ENCODE results near the gene SPN. TPM values are rescaled to one million over a fixed set of nuclear protein-coding genes. Genes with fewer than 3 reads are reported as not detected.

Gene SPN
- total and polyA plus RNA-seq, 9 of the 15 experiments (the other 6 are each of a cell fraction or from before 2014, with no cell fraction given), result 24.3 to 225 (median 79.4) TPM

DNA sequence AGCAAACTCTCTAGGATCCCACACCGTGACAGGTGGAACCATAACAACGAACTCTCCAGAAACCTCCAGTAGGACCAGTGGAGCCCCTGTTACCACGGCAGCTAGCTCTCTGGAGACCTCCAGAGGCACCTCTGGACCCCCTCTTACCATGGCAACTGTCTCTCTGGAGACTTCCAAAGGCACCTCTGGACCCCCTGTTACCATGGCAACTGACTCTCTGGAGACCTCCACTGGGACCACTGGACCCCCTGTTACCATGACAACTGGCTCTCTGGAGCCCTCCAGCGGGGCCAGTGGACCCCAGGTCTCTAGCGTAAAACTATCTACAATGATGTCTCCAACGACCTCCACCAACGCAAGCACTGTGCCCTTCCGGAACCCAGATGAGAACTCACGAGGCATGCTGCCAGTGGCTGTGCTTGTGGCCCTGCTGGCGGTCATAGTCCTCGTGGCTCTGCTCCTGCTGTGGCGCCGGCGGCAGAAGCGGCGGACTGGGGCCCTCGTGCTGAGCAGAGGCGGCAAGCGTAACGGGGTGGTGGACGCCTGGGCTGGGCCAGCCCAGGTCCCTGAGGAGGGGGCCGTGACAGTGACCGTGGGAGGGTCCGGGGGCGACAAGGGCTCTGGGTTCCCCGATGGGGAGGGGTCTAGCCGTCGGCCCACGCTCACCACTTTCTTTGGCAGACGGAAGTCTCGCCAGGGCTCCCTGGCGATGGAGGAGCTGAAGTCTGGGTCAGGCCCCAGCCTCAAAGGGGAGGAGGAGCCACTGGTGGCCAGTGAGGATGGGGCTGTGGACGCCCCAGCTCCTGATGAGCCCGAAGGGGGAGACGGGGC is 1.3 kb downstream of the SPN start (continued):
- TF ChIP-seq RBBP5 (IDR thresholded peaks at IDR 0.05; ENCODE audit: borderline replicate concordance, insufficient read depth, low read length, poor library complexity, severe bottlenecking) (peak; percentile 60), ETV6 (IDR thresholded peaks at IDR 0.05; ENCODE audit: borderline replicate concordance in 1 of 2, low read depth in 2 of 2, low read length in 1 of 2) (0 out of 4 replicates have a peak, but pooled peaks of 1 of the 2 experiments have one; percentile 22), ETV6 (CRISPR knock-in tag; IDR thresholded peaks at IDR 0.05; ENCODE audit: borderline replicate concordance) (no peak), CREBBP (IDR thresholded peaks at IDR 0.05; ENCODE audit: low read depth, low read length) (no peak), TBP (optimal IDR thresholded peaks at IDR 0.05; ENCODE audit: low read depth, low read length) (peak; percentile 15)

DNA sequence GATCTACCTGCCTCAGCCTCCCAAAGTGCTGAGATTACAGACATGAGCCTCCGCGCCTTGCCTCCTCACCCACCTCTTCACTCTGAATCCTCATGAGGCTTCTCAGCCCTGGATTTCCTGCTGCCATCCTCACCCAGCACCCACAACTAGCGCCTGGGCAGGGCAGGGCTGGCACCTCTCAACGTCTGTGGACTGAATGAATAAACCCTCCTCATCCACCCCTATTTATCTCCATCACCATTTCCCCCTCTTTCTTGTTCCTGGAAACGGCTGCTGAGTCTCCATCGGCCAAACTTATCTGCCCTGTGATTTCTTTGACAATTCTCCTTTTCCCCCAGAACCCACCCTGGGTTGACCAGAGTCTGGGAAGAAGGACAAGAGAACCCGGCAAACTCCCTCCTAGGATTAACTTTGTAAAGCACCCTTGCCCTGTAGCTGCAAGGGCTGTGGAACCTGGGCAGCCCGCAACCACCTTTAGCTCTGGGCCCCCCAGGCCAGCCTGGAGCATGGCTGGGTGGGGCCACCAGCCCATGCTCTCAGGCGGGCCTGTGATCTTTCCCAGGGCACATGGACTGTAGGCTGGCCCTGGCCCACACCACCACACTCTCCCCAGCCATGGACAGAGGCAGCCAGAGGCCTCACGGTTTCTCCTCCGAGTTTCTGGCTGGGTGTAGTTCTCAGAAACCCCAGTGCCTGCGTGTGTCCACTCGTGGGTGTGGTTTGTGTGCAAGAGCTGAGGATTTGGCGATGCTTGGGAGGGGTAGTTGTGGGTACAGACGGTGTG is 2.4 kb downstream of the SPN start:
- Histone ChIP-seq H3K36me3 (ENCODE audit: control insufficient read depth, insufficient read depth, low read length) (peaks cover 50% of the 10 kb centered on the region), H2AFZ (ENCODE audit: low read depth, low read length) (no peak overlapping the region), H3K9ac (ENCODE audit: insufficient read depth in 1 of 2, low read depth in 2 of 2, low read length in 2 of 2) (peak overlapping the region; percentile 77 to 94), H3K27ac (ENCODE audit: extremely low read depth, low read depth, low read length) (peak overlapping the region; percentile 93), H3K27me3 (ENCODE audit: control insufficient read depth in 2 of 2, insufficient read depth in 2 of 2, low read length in 2 of 2) (no peaks in the 10 kb centered on the region), H4K20me1 (replicated peaks; ENCODE audit: control insufficient read depth, insufficient read depth, low read length) (0 out of 2 replicates have a peak, but pooled peaks cover 3% of the 10 kb centered on the region), H3K9me3 (replicated peaks; ENCODE audit: control insufficient read depth, insufficient read depth, low read depth, low read length) (no peaks in the 10 kb centered on the region), H3K79me2 (ENCODE audit: control insufficient read depth, insufficient read depth, low read length) (peaks cover 93% of the 10 kb centered on the region), H3K4me3 (peak overlapping the region; percentile 60), H3K4me2 (ENCODE audit: insufficient read depth, low read length) (peak overlapping the region; percentile 92), H3K4me1 (replicated peaks in 1 of 2; ENCODE audit: control insufficient read depth in 2 of 2, insufficient read depth in 2 of 2, low read length in 2 of 2) (peaks cover 31 to 52% of the 10 kb centered on the region in 2 experiments), H3K9me1 (ENCODE audit: control insufficient read depth, insufficient read depth, low read length) (no peaks in the 10 kb centered on the region)
- ChIA-PET CTCF (ENCODE audit: low intra/inter-chr PET ratio) (no interaction called here), POLR2A (interaction anchor here (0.5 to 1.8 kb wide), 10 partner anchors 9 to 34 kb away, joined by 3 to 7 read pairs (median 3); partner anchors contain the start of gene QPRT)
- no TSS peak for BruUV-seq (replicated peaks)
- ATAC-seq (peak; percentile 11), FAIRE-seq (no peak), DNase-seq (ENCODE audit: extremely low read depth in 1 of 4, low spot score in 3 of 4) (peak in 3 of 4 experiments; percentile 35 to 45 (median 35))
- 7% methylated on average over 15 of the region's 15 CpGs for WGBS (ENCODE audit: insufficient coverage, low coverage, missing lambda C conversion rate)
- in situ Hi-C loops (cut with MboI) (no loop called here), intact Hi-C loops (cut with micrococcal nuclease) (no loop called here)
- TF ChIP-seq, protein P1, sequence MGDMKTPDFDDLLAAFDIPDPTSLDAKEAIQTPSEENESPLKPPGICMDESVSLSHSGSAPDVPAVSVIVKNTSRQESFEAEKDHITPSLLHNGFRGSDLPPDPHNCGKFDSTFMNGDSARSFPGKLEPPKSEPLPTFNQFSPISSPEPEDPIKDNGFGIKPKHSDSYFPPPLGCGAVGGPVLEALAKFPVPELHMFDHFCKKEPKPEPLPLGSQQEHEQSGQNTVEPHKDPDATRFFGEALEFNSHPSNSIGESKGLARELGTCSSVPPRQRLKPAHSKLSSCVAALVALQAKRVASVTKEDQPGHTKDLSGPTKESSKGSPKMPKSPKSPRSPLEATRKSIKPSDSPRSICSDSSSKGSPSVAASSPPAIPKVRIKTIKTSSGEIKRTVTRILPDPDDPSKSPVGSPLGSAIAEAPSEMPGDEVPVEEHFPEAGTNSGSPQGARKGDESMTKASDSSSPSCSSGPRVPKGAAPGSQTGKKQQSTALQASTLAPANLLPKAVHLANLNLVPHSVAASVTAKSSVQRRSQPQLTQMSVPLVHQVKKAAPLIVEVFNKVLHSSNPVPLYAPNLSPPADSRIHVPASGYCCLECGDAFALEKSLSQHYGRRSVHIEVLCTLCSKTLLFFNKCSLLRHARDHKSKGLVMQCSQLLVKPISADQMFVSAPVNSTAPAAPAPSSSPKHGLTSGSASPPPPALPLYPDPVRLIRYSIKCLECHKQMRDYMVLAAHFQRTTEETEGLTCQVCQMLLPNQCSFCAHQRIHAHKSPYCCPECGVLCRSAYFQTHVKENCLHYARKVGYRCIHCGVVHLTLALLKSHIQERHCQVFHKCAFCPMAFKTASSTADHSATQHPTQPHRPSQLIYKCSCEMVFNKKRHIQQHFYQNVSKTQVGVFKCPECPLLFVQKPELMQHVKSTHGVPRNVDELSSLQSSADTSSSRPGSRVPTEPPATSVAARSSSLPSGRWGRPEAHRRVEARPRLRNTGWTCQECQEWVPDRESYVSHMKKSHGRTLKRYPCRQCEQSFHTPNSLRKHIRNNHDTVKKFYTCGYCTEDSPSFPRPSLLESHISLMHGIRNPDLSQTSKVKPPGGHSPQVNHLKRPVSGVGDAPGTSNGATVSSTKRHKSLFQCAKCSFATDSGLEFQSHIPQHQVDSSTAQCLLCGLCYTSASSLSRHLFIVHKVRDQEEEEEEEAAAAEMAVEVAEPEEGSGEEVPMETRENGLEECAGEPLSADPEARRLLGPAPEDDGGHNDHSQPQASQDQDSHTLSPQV (IDR thresholded peaks at IDR 0.05), result peak; percentile 63
- 0 out of 4 replicates have a peak, but pooled peaks of 1 of the 2 experiments have one; percentile 10 for TF ChIP-seq MAZ (CRISPR knock-in tag; conservative IDR thresholded peaks at IDR 0.05 in 1 of 2, IDR thresholded peaks at IDR 0.05 in 1 of 2)
- TF ChIP-seq, protein P2, sequence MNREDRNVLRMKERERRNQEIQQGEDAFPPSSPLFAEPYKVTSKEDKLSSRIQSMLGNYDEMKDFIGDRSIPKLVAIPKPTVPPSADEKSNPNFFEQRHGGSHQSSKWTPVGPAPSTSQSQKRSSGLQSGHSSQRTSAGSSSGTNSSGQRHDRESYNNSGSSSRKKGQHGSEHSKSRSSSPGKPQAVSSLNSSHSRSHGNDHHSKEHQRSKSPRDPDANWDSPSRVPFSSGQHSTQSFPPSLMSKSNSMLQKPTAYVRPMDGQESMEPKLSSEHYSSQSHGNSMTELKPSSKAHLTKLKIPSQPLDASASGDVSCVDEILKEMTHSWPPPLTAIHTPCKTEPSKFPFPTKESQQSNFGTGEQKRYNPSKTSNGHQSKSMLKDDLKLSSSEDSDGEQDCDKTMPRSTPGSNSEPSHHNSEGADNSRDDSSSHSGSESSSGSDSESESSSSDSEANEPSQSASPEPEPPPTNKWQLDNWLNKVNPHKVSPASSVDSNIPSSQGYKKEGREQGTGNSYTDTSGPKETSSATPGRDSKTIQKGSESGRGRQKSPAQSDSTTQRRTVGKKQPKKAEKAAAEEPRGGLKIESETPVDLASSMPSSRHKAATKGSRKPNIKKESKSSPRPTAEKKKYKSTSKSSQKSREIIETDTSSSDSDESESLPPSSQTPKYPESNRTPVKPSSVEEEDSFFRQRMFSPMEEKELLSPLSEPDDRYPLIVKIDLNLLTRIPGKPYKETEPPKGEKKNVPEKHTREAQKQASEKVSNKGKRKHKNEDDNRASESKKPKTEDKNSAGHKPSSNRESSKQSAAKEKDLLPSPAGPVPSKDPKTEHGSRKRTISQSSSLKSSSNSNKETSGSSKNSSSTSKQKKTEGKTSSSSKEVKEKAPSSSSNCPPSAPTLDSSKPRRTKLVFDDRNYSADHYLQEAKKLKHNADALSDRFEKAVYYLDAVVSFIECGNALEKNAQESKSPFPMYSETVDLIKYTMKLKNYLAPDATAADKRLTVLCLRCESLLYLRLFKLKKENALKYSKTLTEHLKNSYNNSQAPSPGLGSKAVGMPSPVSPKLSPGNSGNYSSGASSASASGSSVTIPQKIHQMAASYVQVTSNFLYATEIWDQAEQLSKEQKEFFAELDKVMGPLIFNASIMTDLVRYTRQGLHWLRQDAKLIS (CRISPR knock-in tag; IDR thresholded peaks at IDR 0.05), result no peak
